Measurements from ENCODE around the gene PMS2.
"Not testable (repeated sequence)": the region's sequence is repeated elsewhere in the genome, so short reads cannot be mapped to it uniquely, and the experiment has no call there.

- TF ChIP-seq, protein P1, sequence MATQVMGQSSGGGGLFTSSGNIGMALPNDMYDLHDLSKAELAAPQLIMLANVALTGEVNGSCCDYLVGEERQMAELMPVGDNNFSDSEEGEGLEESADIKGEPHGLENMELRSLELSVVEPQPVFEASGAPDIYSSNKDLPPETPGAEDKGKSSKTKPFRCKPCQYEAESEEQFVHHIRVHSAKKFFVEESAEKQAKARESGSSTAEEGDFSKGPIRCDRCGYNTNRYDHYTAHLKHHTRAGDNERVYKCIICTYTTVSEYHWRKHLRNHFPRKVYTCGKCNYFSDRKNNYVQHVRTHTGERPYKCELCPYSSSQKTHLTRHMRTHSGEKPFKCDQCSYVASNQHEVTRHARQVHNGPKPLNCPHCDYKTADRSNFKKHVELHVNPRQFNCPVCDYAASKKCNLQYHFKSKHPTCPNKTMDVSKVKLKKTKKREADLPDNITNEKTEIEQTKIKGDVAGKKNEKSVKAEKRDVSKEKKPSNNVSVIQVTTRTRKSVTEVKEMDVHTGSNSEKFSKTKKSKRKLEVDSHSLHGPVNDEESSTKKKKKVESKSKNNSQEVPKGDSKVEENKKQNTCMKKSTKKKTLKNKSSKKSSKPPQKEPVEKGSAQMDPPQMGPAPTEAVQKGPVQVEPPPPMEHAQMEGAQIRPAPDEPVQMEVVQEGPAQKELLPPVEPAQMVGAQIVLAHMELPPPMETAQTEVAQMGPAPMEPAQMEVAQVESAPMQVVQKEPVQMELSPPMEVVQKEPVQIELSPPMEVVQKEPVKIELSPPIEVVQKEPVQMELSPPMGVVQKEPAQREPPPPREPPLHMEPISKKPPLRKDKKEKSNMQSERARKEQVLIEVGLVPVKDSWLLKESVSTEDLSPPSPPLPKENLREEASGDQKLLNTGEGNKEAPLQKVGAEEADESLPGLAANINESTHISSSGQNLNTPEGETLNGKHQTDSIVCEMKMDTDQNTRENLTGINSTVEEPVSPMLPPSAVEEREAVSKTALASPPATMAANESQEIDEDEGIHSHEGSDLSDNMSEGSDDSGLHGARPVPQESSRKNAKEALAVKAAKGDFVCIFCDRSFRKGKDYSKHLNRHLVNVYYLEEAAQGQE (tag by site-specific recombination; IDR thresholded peaks at IDR 0.05): not testable (repeated sequence)
- not testable (repeated sequence) for TF ChIP-seq ZNF239, YY1 (tag by site-specific recombination; IDR thresholded peaks at IDR 0.05)
- TF ChIP-seq, protein P2, sequence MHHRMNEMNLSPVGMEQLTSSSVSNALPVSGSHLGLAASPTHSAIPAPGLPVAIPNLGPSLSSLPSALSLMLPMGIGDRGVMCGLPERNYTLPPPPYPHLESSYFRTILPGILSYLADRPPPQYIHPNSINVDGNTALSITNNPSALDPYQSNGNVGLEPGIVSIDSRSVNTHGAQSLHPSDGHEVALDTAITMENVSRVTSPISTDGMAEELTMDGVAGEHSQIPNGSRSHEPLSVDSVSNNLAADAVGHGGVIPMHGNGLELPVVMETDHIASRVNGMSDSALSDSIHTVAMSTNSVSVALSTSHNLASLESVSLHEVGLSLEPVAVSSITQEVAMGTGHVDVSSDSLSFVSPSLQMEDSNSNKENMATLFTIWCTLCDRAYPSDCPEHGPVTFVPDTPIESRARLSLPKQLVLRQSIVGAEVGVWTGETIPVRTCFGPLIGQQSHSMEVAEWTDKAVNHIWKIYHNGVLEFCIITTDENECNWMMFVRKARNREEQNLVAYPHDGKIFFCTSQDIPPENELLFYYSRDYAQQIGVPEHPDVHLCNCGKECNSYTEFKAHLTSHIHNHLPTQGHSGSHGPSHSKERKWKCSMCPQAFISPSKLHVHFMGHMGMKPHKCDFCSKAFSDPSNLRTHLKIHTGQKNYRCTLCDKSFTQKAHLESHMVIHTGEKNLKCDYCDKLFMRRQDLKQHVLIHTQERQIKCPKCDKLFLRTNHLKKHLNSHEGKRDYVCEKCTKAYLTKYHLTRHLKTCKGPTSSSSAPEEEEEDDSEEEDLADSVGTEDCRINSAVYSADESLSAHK (tag by site-specific recombination; IDR thresholded peaks at IDR 0.05): not testable (repeated sequence)
Observed at GRCh38 chr7:6007835-6008590, 836 bp downstream of the PMS2 start.
